HCEC 1CT (cell line): ENCODE data around the gene AURKAIP1.

ENCODE experiments used
- DNase-seq: peaks from one replicate; pipeline ENCODE4 v3.0.0-alpha.2; 2017

Gene AURKAIP1

GRCh38 chr1:1331068-1331965 lies 43.7 kb downstream of the AURKAIP1 start, which contains the start of gene TAS1R3:
TAS1R3 (plus strand) TSS chr1:1331280; CDS start chr1:1331346, 66 bp downstream.
- no peak for DNase-seq

GRCh38 chr1:1330366-1331067 lies 44.5 kb downstream of the AURKAIP1 start:
- no peak for DNase-seq

- DNase-seq: no peak
Observed at GRCh38 chr1:1329304-1330210, 45.5 kb downstream of the AURKAIP1 start.

GRCh38 chr1:1328254-1328653 lies 46.8 kb downstream of the AURKAIP1 start:
- DNase-seq: no peak

- DNase-seq: no peak
Observed at GRCh38 chr1:1327291-1327690, 47.7 kb downstream of the AURKAIP1 start.

GRCh38 chr1:1326075-1326605 lies 48.9 kb downstream of the AURKAIP1 start:
- no peak for DNase-seq

GRCh38 chr1:1325288-1326074 lies 49.5 kb downstream of the AURKAIP1 start:
- no peak for DNase-seq

GRCh38 chr1:1324524-1325287 lies 50.3 kb downstream of the AURKAIP1 start, which contains the start of the genes CPTP and INTS11:
CPTP (plus strand) TSS chr1:1324802; CDS start chr1:1326911, 2,109 bp downstream.
INTS11 (minus strand) TSS chr1:1324660; CDS start chr1:1324608, 52 bp downstream.
- peak; percentile 89 for DNase-seq

GRCh38 chr1:1324084-1324523 lies 50.9 kb downstream of the AURKAIP1 start:
- peak; percentile 36 for DNase-seq
